BJ (cell line): ENCODE data around the gene SPATA1. TPM values are rescaled to one million over a fixed set of nuclear protein-coding genes. Genes with fewer than 3 reads are reported as not detected.

Experiments used
- CTCF ChIA-PET: fragments of 350-600 bp; formaldehyde crosslinking; extraction: SDS; loops from one replicate; lab custom pipeline; 2021; ENCODE audit warnings: antibody characterized with exemption, inconsistent platforms; lab: Yijun Ruan, JAX
- POLR2A ChIA-PET: fragments of 300-600 bp; sonication (Branson Sonifier 250); formaldehyde crosslinking; extraction: SDS; loops from one replicate; lab custom pipeline; 2021; ENCODE audit warnings: antibody characterized with exemption; lab: Charles Lee
- DNase-seq: peaks from one replicate; pipeline ENCODE4 v3.0.0-alpha.2; 2011; ENCODE audit warnings: low read depth
- H3K27me3 ChIP-seq: 2 replicates; pipeline ENCODE4 v1.6.0; 2011; ENCODE audit warnings: low read length; ENCODE audit not compliant: control insufficient read depth, insufficient read depth
- H3K36me3 ChIP-seq: 2 replicates; pipeline ENCODE4 v1.5.1; 2011; ENCODE audit warnings: low read length; ENCODE audit not compliant: control insufficient read depth, insufficient read depth
- H3K4me3 ChIP-seq: 2 replicates; pipeline ENCODE4 v1.5.1; 2011; ENCODE audit warnings: low read depth, mild to moderate bottlenecking, control low read depth, low read length
- CTCF ChIP-seq: IDR thresholded peaks from 2 replicates; pipeline ENCODE4 v1.5.1; 2011; ENCODE audit warnings: low read depth, mild to moderate bottlenecking, control low read depth, inconsistent platforms, low read length, moderate library complexity; ENCODE audit not compliant: insufficient read depth
- polyA plus RNA-seq: library from polyadenylated mRNA; depleted of rRNA; stranded (reverse); fragments of >200 nt; gene quantifications from 2 replicates; pipeline ENCODE4 v1.2.3, GENCODE V29; 2011

SPATA1 gene
- polyA plus RNA-seq, 1 experiment: 0.69 TPM

DNA sequence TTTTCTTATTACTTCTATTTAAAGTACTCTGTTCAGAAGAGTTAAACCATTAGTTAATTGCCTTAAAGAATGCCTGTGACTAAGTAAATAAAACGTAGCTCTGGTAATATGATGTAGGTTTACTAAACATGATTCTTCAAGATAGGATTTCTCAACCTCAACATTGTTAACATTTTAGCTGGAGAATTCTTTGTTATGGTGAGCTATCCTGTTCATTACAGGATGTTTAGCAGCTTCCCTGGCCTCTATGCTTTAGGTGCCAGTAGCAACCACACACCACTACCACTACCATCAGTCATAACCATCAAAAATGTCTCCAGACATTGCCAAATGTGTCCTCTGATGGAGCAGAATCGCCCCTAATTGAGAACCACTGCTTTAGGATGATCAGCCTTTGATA lies 16.4 kb upstream of the SPATA1 start:
- TF ChIP-seq CTCF: no peak
- ChIA-PET POLR2A (no interaction called here), CTCF (no interaction called here)
- Histone ChIP-seq H3K27me3 (no peaks in the 10 kb centered on the region), H3K36me3 (peaks cover 8% of the 10 kb centered on the region), H3K4me3 (no peak overlapping the region)
- DNase-seq: no peak

GRCh38 chr1:84492726-84493125 lies 13.5 kb upstream of the SPATA1 start:
- TF ChIP-seq CTCF: no peak
- Histone ChIP-seq H3K36me3 (peaks cover 11% of the 10 kb centered on the region), H3K4me3 (no peak overlapping the region), H3K27me3 (no peaks in the 10 kb centered on the region)
- ChIA-PET CTCF (no interaction called here), POLR2A (no interaction called here)
- DNase-seq: no peak

GRCh38 chr1:84493747-84494146 lies 12.4 kb upstream of the SPATA1 start:
- ChIA-PET CTCF (interaction anchor here (1.3 kb wide), 1 partner anchor 10 kb away, joined by 4 read pairs; no protein-coding TSS in a partner anchor), POLR2A (no interaction called here)
- H3K27me3 ChIP-seq: no peaks in the 10 kb centered on the region
- no peak for DNase-seq
- no peak for TF ChIP-seq CTCF
- H3K36me3 ChIP-seq: peaks cover 13% of the 10 kb centered on the region
- no peak overlapping the region for H3K4me3 ChIP-seq

- ChIA-PET CTCF (no interaction called here), POLR2A (no interaction called here)
- TF ChIP-seq CTCF: no peak
- Histone ChIP-seq H3K4me3 (no peak overlapping the region), H3K27me3 (no peaks in the 10 kb centered on the region), H3K36me3 (peaks cover 14% of the 10 kb centered on the region)
- DNase-seq: no peak
Observed at GRCh38 chr1:84496498-84496897, 9.7 kb upstream of the SPATA1 start.

- no peaks in the 10 kb centered on the region for H3K27me3 ChIP-seq
- no peak for DNase-seq
- CTCF ChIA-PET: no interaction called here
- POLR2A ChIA-PET: no interaction called here
- peaks cover 11% of the 10 kb centered on the region for H3K36me3 ChIP-seq
- H3K4me3 ChIP-seq: no peak overlapping the region
- no peak for TF ChIP-seq CTCF
Observed at GRCh38 chr1:84497631-84498275, 8.4 kb upstream of the SPATA1 start.
